ENCODE results near the gene JHY. TPM values are rescaled to one million over a fixed set of nuclear protein-coding genes. Genes with fewer than 3 reads are reported as not detected.

JHY gene
- total RNA-seq, 2 donors from 2014 or later = 2.1 to 4.8 TPM

DNA sequence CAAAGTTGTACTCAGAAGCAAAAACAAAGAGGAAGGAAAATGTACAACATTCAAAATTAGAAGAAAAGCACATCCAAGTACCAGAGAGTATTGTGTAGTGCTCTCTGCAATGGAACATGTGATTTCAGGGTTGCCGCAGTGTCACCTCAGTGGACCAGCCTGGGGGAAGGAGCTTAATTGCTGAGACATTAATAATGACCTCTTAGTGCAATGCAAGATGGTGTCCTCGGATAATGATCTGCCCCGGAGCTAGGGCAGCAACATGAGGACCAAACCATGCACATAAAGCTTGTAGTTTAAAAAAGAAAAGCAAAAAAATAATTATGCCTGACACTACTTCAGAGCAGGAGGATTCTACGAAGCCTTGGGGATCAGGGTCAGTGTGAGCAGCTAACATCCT is 11.3 kb upstream of the JHY start:
- Histone ChIP-seq H3K27ac (ENCODE audit: low read depth, low read length) (no peak overlapping the region), H3K27me3 (ENCODE audit: control insufficient read depth, insufficient read depth, low read length, poor library complexity, severe bottlenecking) (no peaks in the 10 kb centered on the region), H3K9me3 (ENCODE audit: control insufficient read depth, low read length) (no peaks in the 10 kb centered on the region), H3K4me3 (ENCODE audit: low read length) (no peak overlapping the region), H3K36me3 (ENCODE audit: control insufficient read depth, insufficient read depth, low read length) (no peaks in the 10 kb centered on the region), H3K9ac (ENCODE audit: extremely low read depth, low read length, poor library complexity, severe bottlenecking) (no peak overlapping the region), H3K4me1 (ENCODE audit: control insufficient read depth, insufficient read depth, low read length) (no peaks in the 10 kb centered on the region)
- Mint-ChIP-seq H3K27me3 (ENCODE audit: insufficient read depth) (no peaks in the 10 kb centered on the region), H3K9me3 (no peaks in the 10 kb centered on the region), H3K4me3 (no peak overlapping the region), H3K27ac (no peak overlapping the region), H3K36me3 (ENCODE audit: low read depth) (no peaks in the 10 kb centered on the region), H3K4me1 (peaks cover 5% of the 10 kb centered on the region)
- TF ChIP-seq, protein P1, sequence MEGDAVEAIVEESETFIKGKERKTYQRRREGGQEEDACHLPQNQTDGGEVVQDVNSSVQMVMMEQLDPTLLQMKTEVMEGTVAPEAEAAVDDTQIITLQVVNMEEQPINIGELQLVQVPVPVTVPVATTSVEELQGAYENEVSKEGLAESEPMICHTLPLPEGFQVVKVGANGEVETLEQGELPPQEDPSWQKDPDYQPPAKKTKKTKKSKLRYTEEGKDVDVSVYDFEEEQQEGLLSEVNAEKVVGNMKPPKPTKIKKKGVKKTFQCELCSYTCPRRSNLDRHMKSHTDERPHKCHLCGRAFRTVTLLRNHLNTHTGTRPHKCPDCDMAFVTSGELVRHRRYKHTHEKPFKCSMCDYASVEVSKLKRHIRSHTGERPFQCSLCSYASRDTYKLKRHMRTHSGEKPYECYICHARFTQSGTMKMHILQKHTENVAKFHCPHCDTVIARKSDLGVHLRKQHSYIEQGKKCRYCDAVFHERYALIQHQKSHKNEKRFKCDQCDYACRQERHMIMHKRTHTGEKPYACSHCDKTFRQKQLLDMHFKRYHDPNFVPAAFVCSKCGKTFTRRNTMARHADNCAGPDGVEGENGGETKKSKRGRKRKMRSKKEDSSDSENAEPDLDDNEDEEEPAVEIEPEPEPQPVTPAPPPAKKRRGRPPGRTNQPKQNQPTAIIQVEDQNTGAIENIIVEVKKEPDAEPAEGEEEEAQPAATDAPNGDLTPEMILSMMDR (conservative IDR thresholded peaks at IDR 0.05) = no peak
- WGBS, 2 experiments (ENCODE audit: insufficient coverage in 1 of 2, insufficient read length in 1 of 2) = 94 to 100% methylated on average over 2 to 4 of the region's 4 CpGs
- DNase-seq = no peak

- H3K36me3 Mint-ChIP-seq (ENCODE audit: low read depth) = no peaks in the 10 kb centered on the region
- TF ChIP-seq, protein P1 (conservative IDR thresholded peaks at IDR 0.05) = no peak
These were observed 10.5 kb upstream of the JHY start for GRCh38 chr11:122872046-122872445.

GRCh38 chr11:122874991-122875390 is 7.6 kb upstream of the JHY start:
- DNase-seq = no peak
- WGBS, 2 experiments (ENCODE audit: insufficient coverage in 1 of 2, insufficient read length in 1 of 2) = 71 to 84% methylated on average over 1 to 4 of the region's 7 CpGs
- Histone ChIP-seq H3K9me3 (ENCODE audit: control insufficient read depth, low read length) (no peaks in the 10 kb centered on the region), H3K27ac (ENCODE audit: low read depth, low read length) (no peak overlapping the region), H3K36me3 (ENCODE audit: control insufficient read depth, insufficient read depth, low read length) (no peaks in the 10 kb centered on the region), H3K4me1 (ENCODE audit: control insufficient read depth, insufficient read depth, low read length) (no peaks in the 10 kb centered on the region), H3K27me3 (ENCODE audit: control insufficient read depth, insufficient read depth, low read length, poor library complexity, severe bottlenecking) (peaks cover 7% of the 10 kb centered on the region), H3K4me3 (ENCODE audit: low read length) (no peak overlapping the region), H3K9ac (ENCODE audit: extremely low read depth, low read length, poor library complexity, severe bottlenecking) (no peak overlapping the region)
- no peak overlapping the region for H3K4me3 Mint-ChIP-seq
- H3K9me3 Mint-ChIP-seq = no peaks in the 10 kb centered on the region
- H3K27me3 Mint-ChIP-seq (ENCODE audit: insufficient read depth) = peaks cover 4% of the 10 kb centered on the region
- H3K4me1 Mint-ChIP-seq = peaks cover 3% of the 10 kb centered on the region
- TF ChIP-seq, protein P1 (conservative IDR thresholded peaks at IDR 0.05) = no peak
- no peaks in the 10 kb centered on the region for H3K36me3 Mint-ChIP-seq (ENCODE audit: low read depth)
- H3K27ac Mint-ChIP-seq = no peak overlapping the region

More at GRCh38 chr11:122872046-122872445, 10.5 kb upstream of the JHY start:
- no peak overlapping the region for H3K9ac ChIP-seq (ENCODE audit: extremely low read depth, low read length, poor library complexity, severe bottlenecking)
- H3K27ac Mint-ChIP-seq = no peak overlapping the region
- no peaks in the 10 kb centered on the region for H3K27me3 Mint-ChIP-seq (ENCODE audit: insufficient read depth)
- H3K4me1 ChIP-seq (ENCODE audit: control insufficient read depth, insufficient read depth, low read length) = no peaks in the 10 kb centered on the region
- no peak overlapping the region for H3K4me3 ChIP-seq (ENCODE audit: low read length)
- H3K4me1 Mint-ChIP-seq = peaks cover 5% of the 10 kb centered on the region
- no peaks in the 10 kb centered on the region for H3K9me3 ChIP-seq (ENCODE audit: control insufficient read depth, low read length)
- DNase-seq = no peak
- no peak overlapping the region for H3K27ac ChIP-seq (ENCODE audit: low read depth, low read length)
- H3K27me3 ChIP-seq (ENCODE audit: control insufficient read depth, insufficient read depth, low read length, poor library complexity, severe bottlenecking) = no peaks in the 10 kb centered on the region
- 79 to 88% methylated on average over 3 of the region's 3 CpGs for WGBS, 2 experiments (ENCODE audit: insufficient coverage in 1 of 2, insufficient read length in 1 of 2)
- H3K4me3 Mint-ChIP-seq = no peak overlapping the region
- no peaks in the 10 kb centered on the region for H3K9me3 Mint-ChIP-seq
- H3K36me3 ChIP-seq (ENCODE audit: control insufficient read depth, insufficient read depth, low read length) = no peaks in the 10 kb centered on the region

Data from endodermal cell (in vitro differentiated cells).